GM18951 (cell line): Measurements from ENCODE around the gene PARN.
"Not testable (repeated sequence)": the region's sequence is repeated elsewhere in the genome, so short reads cannot be mapped to it uniquely, and the experiment has no call there.

Experiments used
- POLR2A ChIP-seq: IDR thresholded peaks from 4 replicates; pipeline ENCODE4 v1.6.1; 2011; ENCODE audit warnings: mild to moderate bottlenecking; ENCODE audit not compliant: insufficient read length, insufficient read depth; ENCODE audit errors: extremely low read depth
- in situ Hi-C: fragments of 300-500 bp; cut with MboI; formaldehyde crosslinking; loops from one replicate; pipeline ENCODE4 v1.12.0; 2022; ENCODE audit warnings: low sequenced_read_pairs, mixed read lengths, inconsistent platforms; ENCODE audit not compliant: unreplicated experiment

The PARN gene

DNA sequence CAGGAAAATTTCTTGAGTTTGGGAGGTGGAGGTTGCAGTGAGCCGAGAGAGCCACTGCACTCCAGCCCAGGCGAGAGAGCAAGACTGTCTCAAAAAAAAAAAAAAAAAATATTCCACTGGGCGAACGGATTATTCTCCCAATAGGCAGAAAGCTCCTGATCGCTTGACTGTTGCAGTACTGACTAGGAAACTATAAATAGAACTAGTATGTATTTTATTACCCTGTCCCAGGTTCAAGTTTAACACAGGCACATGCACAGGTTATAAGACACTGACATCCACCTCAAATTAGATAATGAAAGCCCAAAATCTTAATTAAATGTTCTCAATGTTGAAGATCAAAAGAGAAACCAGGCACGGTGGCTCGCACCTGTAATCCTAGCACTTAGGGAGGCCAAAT is 11.5 kb downstream of the PARN start:
- no peak for TF ChIP-seq POLR2A
- in situ Hi-C loops = no loop called here

DNA sequence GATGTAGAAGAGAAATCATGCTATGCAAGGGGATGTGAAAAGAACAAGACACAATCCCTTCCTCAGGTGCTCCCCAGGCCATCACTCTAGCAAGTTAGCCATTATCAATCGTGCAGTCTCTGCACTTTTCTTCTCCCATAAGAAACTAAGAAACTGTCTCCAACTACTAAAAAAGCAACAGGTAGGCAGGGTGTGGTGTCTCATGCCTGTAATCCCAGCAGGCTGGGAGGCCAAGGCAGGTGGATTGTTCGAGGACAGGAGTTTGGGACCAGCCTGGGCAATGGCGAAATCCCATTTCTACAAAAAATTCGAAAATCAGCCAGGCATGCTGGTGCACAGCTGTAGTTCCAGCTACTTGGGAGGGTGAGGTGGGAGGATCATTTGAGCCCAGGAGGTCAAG is 13.8 kb downstream of the PARN start:
- in situ Hi-C loops = no loop called here
- TF ChIP-seq POLR2A = no peak

DNA sequence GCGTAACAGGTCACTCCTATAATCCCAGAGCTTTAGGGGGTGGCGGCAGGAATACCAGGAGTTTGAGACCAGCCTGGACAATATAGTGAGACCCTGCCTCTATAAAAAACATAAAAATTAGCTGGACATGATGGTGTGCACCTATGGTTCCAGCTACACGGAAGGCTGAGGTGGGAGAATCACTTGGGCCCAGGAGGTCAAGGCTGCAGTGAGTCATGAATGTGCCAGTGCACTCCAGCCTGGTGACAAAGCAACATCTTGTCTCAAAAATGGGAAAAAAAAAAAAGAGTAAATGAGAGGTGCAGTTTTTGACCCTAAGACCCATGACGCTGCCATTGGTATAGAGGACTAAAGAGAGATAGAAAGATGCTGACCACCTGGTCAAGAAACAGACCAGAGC is 16.1 kb downstream of the PARN start:
- in situ Hi-C loops = no loop called here
- TF ChIP-seq POLR2A = no peak

DNA sequence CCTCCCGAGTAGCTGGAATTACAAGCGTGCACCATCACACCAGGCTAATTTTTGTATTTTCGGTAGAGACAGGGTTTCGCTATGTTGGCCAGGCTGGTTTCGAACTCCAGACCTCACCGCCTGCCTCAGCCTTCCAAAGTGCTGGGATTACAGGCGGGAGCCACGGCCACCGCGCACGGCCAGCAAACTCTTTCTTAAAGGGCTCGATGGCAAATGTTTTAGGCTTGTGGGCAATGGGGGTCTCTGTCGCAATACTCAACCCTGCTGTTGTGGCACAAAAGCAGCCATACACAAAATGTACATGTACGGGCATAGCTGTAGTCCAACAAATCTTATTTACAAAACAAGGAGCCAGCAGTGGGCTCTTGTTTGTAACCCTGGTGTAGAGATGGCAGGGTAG is 18.4 kb downstream of the PARN start:
- TF ChIP-seq POLR2A = no peak
- in situ Hi-C loops = no loop called here

DNA sequence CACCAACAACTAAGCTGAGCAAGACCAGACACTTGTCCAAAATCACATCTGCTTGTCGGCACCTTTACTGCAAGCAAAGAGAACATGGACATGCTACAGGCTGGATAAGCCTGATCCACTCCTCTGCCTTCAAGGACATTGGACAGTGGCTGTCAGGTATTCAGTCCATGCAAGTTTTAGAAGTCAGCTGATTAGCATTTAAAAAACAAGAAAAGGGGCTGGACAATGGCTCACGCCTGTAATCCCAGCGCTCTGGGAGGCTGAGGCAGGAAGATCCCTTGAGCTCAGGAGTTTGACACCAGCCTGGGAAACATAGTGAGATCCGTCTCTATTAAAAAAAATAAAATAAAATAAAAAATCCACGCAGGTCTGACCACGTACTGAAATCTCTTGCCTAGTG is 20.3 kb downstream of the PARN start:
- in situ Hi-C loops = no loop called here
- TF ChIP-seq POLR2A = no peak

DNA sequence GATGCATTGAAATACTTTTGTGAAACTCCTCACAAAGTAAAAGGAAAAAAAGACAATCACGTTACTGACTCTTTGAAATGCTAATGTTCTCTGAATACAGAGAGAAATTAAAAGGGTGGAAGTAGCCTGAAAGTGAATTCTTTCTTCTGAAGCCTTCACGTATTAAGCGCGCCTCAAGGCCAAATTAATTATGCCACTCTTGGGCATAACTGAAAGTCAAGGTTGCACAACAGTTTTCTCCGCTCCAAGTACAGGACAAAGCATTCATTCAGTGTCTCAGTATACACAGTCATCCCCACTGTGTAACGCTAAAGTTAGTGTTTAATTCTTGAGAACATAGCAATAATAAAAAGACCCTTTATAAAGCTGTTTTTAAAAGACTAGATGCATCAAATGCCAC is 21.5 kb downstream of the PARN start:
- in situ Hi-C loops = no loop called here
- no peak for TF ChIP-seq POLR2A

DNA sequence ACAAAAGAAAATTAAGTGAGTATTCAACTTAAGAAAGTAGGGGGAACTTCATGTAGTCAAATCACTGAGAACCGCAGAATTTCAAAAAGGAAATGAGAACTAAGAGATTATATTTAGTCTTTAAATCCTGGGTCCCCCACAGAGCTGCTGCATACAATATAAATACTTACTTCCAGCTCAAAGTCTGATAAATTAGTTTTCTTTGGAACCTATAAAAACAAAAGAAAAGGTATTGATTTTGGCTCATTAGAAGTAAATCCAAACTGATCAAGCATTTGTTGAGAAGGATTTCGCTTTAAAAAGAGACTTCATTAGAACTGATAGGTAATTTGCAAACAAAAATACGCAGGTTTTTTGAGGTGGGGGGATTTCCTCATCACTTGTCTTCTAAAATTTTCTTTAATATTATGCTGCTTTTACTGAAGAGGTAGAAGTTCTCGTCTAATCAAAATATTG is 21.9 kb downstream of the PARN start:
- TF ChIP-seq POLR2A = no peak
- in situ Hi-C loops = no loop called here

DNA sequence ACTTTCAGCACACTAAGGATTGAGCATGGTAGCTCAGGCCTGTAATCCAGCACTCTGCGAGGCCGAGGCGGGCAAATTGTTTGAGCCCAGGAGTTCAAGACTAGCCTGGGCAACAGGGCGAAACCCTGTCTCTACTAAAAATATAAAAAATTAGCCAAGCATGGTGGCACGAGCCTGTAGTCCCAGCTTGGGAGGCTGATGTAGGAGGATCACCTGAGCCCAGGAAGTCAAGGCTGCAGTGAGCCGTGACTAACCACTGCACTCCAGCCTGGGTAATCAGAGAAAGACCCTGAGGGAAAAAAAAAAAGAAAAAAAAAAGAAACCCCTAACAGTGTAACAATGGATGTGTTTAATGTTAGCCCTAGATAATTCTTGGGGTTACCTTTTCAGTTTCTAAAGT is 24.0 kb downstream of the PARN start:
- in situ Hi-C loops = no loop called here
- no peak for TF ChIP-seq POLR2A

DNA sequence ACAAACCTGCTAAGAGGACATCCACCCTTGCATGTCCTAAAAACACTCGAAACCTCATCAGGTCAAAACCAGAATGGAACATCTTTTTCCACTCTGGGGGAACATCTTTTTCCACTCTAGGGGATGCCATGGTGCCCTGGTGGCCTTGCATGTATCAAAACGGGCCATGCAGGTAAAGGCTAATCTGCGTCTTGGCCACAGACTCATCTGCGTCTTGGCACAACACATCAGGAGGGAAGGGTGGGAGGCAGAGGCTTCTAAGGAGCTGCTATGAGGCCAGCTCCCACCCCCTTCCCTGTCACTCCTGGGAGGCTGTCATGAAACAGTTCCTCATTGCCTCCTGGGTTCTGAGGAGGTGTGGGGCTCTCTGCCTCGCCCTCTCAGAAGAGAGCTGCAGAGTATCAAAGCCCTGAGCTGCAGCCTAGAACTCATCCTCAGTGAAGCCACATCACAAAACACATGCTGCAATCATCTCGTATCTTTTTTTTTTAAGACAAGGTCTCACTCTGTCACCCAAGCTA is 27.6 kb downstream of the PARN start:
- in situ Hi-C loops = no loop called here
- TF ChIP-seq POLR2A = no peak

DNA sequence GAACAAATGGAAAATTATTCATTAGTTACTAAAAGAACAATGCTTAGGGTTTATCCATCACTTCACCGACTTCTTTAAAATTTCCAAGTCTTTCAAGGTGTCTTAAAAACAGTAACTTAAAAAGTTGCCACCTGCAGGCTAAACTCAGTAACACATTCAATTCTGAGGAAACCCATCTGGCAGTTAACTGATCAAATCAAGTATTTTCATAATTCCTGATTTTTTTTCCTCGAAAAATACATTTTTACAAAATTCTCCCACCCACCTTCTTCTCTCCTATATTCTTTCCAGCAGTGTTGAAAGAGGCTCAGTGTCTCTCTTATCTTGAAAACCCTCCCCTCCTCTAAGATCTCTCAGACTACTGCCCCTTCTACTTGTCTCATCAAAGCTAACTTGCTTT is 29.9 kb downstream of the PARN start:
- no peak for TF ChIP-seq POLR2A
- in situ Hi-C loops = no loop called here

DNA sequence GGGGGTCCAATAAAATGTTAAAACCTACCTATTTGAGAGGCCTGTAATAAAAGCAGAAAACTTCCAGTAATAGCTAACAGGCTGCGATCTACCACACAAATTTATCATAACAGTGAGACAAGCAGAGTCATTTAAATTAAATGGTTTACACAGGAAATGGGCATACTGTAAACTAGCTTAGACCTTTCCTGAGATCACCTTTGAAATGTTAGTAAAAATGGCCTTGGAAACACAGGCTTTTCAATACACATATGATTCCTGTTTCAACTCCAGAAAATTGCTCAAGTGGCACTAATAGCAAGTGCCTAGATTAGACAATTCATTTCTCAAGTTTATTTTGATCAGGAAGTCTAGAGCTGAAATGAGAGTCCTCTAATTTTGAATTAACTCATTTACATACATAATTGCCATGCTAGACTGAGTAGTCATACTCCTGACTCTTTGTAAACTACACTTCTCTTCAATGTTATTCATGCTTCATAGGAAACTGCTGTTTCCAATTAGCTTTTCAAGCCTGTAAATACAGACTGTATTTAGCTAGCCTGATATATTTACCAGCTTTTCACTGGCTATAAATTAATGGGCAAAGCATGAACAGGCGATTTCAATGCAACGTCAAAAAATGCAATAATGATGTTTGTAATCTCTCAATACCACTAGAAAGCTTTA is 43.3 kb downstream of the PARN start:
- in situ Hi-C loops = no loop called here

DNA sequence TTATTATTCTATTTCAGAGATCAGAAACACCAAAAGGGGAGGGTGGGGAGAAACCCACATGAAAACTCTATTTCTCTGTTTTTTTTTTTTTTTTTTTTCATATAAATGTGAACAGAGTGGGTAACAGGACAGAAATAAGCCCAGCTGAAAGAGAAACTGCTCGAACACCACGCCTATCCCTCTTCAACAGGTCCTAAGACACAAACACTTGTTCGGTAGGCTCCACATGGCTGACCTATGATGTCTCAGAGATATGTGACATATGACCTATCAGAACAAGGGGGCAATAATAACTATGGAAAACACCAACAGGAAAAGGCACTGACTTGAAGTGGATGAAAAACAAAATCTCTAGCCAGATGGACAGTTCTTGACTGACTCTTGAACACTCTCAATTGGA is 44.8 kb downstream of the PARN start:
- TF ChIP-seq POLR2A = no peak
- in situ Hi-C loops = no loop called here

More for the DNA sequence above, 43.3 kb downstream of the PARN start:
- TF ChIP-seq POLR2A = no peak

DNA sequence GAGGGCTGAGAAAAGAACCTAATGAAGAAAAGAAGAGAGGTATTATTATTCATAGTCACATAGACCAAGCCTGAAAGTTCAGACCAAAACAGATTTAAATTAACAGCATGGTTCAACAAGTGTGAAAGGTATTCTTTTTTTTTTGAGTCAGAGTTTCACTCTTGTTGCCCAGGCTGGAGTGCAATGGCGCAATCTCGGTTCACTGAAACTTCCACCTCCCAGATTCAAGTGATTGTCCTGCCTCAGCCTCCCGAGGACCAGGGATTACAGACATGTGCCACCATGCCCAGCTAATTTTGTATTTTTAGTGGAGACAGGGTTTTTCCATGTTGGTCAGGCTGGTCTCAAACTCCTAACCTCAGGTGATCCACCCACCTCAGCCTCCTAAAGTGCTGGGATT is 49.1 kb downstream of the PARN start:
- in situ Hi-C loops = not testable (repeated sequence)

DNA sequence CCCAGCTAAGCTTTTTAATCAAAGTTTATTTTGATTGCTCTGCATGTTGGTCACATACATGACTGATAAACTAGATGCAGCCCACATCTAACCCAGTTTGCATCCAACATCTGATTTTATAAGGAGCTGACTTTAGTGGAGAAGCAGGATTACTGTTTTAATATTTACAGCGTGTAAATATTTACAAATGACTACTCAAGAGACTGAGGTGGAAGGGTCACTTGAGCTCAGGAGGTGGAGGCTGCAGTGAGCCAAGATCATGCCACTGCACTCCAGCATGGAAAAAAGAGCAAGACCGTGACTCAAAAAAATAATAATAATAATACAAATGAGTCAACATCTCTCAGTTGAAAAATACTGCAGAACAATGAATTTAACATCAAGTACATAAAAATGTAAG is 50.8 kb downstream of the PARN start:
- in situ Hi-C loops = no loop called here
- no peak for TF ChIP-seq POLR2A

DNA sequence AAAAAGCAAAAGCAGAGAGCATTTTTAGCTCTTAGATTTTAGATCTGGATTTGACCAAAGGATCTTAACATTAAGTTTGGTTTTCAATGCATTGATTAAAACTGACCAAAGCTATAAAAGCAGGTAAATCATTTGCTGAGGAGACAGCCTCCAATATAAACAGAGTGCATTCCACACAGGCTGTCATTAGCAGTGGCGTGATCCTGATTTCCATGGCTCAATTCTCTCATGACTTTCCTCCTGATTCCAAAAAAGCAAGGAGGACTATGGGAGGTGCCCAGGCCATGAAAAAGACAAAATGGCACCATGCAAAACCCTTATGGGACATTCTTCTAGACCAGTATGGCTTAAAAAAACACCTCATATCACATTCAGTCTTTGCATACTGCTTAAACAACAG is 53.5 kb downstream of the PARN start:
- in situ Hi-C loops = no loop called here
- TF ChIP-seq POLR2A = no peak
